K562 (cell line): ENCODE results near the gene OR6Y1. TPM values are rescaled to one million over a fixed set of nuclear protein-coding genes. Genes with fewer than 3 reads are reported as not detected.

Experiments
- ATAC-seq: fragments of 200-7000 bp; cut with Tn5 transposase; 3 replicates; pipeline ENCODE4 v1.9.1; 2020; ENCODE audit warnings: moderate library complexity
- BruUV-seq: library from RNA; stranded (reverse); fragments of 400-500 nt; replicated peaks from 2 replicates; lab custom pipeline; 2021; lab: Mats Ljungman, UMichigan
- CTCF ChIA-PET: fragments of 300-600 bp; formaldehyde crosslinking; extraction: SDS; loops from one replicate; lab custom pipeline; 2021; ENCODE audit warnings: low intra/inter-chr PET ratio; lab: Yijun Ruan, JAX
- POLR2A ChIA-PET: fragments of 300-600, 350-650 bp; sonication (Branson Sonifier 250); formaldehyde crosslinking; extraction: SDS; loops from one replicate; lab custom pipeline; 2021; ENCODE audit warnings: antibody characterized with exemption, inconsistent platforms; lab: Yijun Ruan, JAX
- DNase-seq, 4 experiments: peaks; one replicate each; pipeline versions ENCODE4 v3.0.0 to v3.0.0-alpha.2; 2011 to 2018; ENCODE audit warnings: low spot score in 3 of 4, mixed read lengths in 3 of 4; ENCODE audit errors: extremely low read depth in 1 of 4
- FAIRE-seq: peaks from 2 replicates; lab custom pipeline; 2011; peaks lifted over from hg19 to GRCh38; lab: Jason Lieb, UNC
- H2AFZ ChIP-seq: 2 replicates; pipeline ENCODE4 v1.6.0; 2011; ENCODE audit warnings: low read depth, low read length, control low read depth, inconsistent platforms
- H3K27ac ChIP-seq: fragments of 200-600 bp; 3 replicates; pipeline ENCODE4 v1.8.0; 2011; ENCODE audit warnings: low read depth, mild to moderate bottlenecking, control low read depth, inconsistent platforms, low read length, moderate library complexity, mixed read lengths; ENCODE audit errors: extremely low read depth
- H3K27me3 ChIP-seq, 2 experiments: fragments of 300-600 bp in 1 of 2; 2 replicates in 1 of 2; 3 replicates in 1 of 2; pipeline versions ENCODE4 v1.6.0 to v1.8.0; 2011; ENCODE audit warnings: inconsistent platforms in 2 of 2, low read length in 2 of 2, mild to moderate bottlenecking in 1 of 2, mixed read lengths in 1 of 2, moderate library complexity in 1 of 2; ENCODE audit not compliant: control insufficient read depth in 2 of 2, insufficient read depth in 2 of 2
- H3K36me3 ChIP-seq: fragments of 300-600 bp; 3 replicates; pipeline ENCODE4 v1.8.0; 2011; ENCODE audit warnings: mild to moderate bottlenecking, low read length, inconsistent platforms; ENCODE audit not compliant: control insufficient read depth, insufficient read depth
- H3K4me1 ChIP-seq, 2 experiments: fragments of 200-600 bp in 1 of 2; replicated peaks in 1 of 2; 2 replicates in 1 of 2; 3 replicates in 1 of 2; pipeline versions ENCODE4 v1.5.1 to v1.8.0; 2011; ENCODE audit warnings: inconsistent platforms in 2 of 2, low read length in 2 of 2, mild to moderate bottlenecking in 1 of 2, mixed read lengths in 1 of 2, moderate library complexity in 1 of 2; ENCODE audit not compliant: control insufficient read depth in 2 of 2, insufficient read depth in 2 of 2
- H3K4me2 ChIP-seq: 2 replicates; pipeline ENCODE4 v1.6.1; 2011; ENCODE audit warnings: low read length, control low read depth, inconsistent platforms, mixed read lengths; ENCODE audit not compliant: insufficient read depth
- H3K4me3 ChIP-seq: fragments of 200-600 bp; sonication (generic), shearing (Covaris generic); 2 replicates; pipeline ENCODE4 v1.5.1; 2016; ENCODE audit warnings: control low read depth, inconsistent platforms
- H3K79me2 ChIP-seq: fragments of 200-600 bp; 3 replicates; pipeline ENCODE4 v1.8.0; 2011; ENCODE audit warnings: low read length, inconsistent platforms; ENCODE audit not compliant: control insufficient read depth, insufficient read depth
- H3K9ac ChIP-seq, 2 experiments: 2 replicates each; pipeline versions ENCODE4 v1.6.0 to v1.6.1; 2011; ENCODE audit warnings: low read depth in 2 of 2, low read length in 2 of 2, control low read depth in 1 of 2, inconsistent platforms in 1 of 2, mild to moderate bottlenecking in 1 of 2, mixed read lengths in 1 of 2; ENCODE audit not compliant: insufficient read depth in 1 of 2
- H3K9me1 ChIP-seq: one replicate; pipeline ENCODE4 v1.6.0; 2011; ENCODE audit warnings: inconsistent platforms, mild to moderate bottlenecking, low read length, moderate library complexity; ENCODE audit not compliant: control insufficient read depth, insufficient read depth
- H3K9me3 ChIP-seq: replicated peaks from 2 replicates; pipeline ENCODE4 v1.5.1; 2011; ENCODE audit warnings: low read depth, low read length, inconsistent platforms; ENCODE audit not compliant: control insufficient read depth, insufficient read depth
- H4K20me1 ChIP-seq: replicated peaks from 2 replicates; pipeline ENCODE4 v1.6.1; 2011; ENCODE audit warnings: low read length, inconsistent platforms, mixed read lengths; ENCODE audit not compliant: control insufficient read depth, insufficient read depth
- ARNT ChIP-seq, 2 experiments: fragments of 450-650 bp; IDR thresholded peaks; 2 replicates each; pipeline ENCODE4 v1.6.1; 2016; ENCODE audit warnings: mild to moderate bottlenecking in 1 of 2
- ATF3 ChIP-seq, 2 experiments: fragments of 450-650 bp in 1 of 2; sonication (generic) in 1 of 2; formaldehyde crosslinking in 1 of 2; IDR thresholded peaks in 1 of 2; conservative IDR thresholded peaks in 1 of 2; 2 replicates each; pipeline versions ENCODE4 v1.6.1 to v1.8.1; 2016 to 2023; ENCODE audit warnings: mild to moderate bottlenecking in 2 of 2, moderate library complexity in 2 of 2, inconsistent platforms in 1 of 2, missing genetic modification reagents in 1 of 2
- CBFA2T2 ChIP-seq: fragments of 450-650 bp; conservative IDR thresholded peaks from 2 replicates; pipeline ENCODE4 v1.6.1; 2017; ENCODE audit warnings: mild to moderate bottlenecking
- CEBPG ChIP-seq, 3 experiments: fragments of 200-800 bp in 1 of 3; sonication (Bioruptor generic) in 1 of 3; sonication (generic) in 1 of 3; formaldehyde crosslinking in 1 of 3; IDR thresholded peaks in 2 of 3; conservative IDR thresholded peaks in 1 of 3; 2 replicates each; pipeline versions ENCODE4 v1.6.1 to v1.8.0; 2016 to 2022; ENCODE audit warnings: missing compliant biosample characterization in 2 of 3, missing genetic modification characterization in 2 of 3, mild to moderate bottlenecking in 1 of 3, missing genetic modification reagents in 1 of 3
- EHMT2 ChIP-seq: fragments of 450-650 bp; IDR thresholded peaks from 2 replicates; pipeline ENCODE4 v1.6.1; 2018; ENCODE audit warnings: antibody characterized with exemption
- GABPB2 ChIP-seq: fragments of 250-450 bp; sonication (Bioruptor Pico); conservative IDR thresholded peaks from 2 replicates; pipeline ENCODE4 v1.5.1; 2021; ENCODE audit warnings: mild to moderate bottlenecking
- NELFE ChIP-seq: IDR thresholded peaks from 2 replicates; pipeline ENCODE4 v1.6.1; 2011; ENCODE audit warnings: mild to moderate bottlenecking; ENCODE audit not compliant: insufficient read depth, insufficient read length
- NKRF ChIP-seq: fragments of 450-650 bp; IDR thresholded peaks from 2 replicates; pipeline ENCODE4 v1.6.1; 2016; ENCODE audit warnings: borderline replicate concordance
- RCOR1 ChIP-seq, 2 experiments: IDR thresholded peaks; 2 replicates each; pipeline ENCODE4 v1.6.1; 2012; ENCODE audit warnings: low read depth in 2 of 2, low read length in 2 of 2, borderline replicate concordance in 1 of 2, improper control_type of control experiment in 1 of 2
- ZNF282 ChIP-seq: sonication (generic); formaldehyde crosslinking; IDR thresholded peaks from 2 replicates; pipeline ENCODE4 v1.8.1; 2023; ENCODE audit warnings: missing genetic modification reagents
- ZNF347 ChIP-seq: fragments of 450-650 bp; formaldehyde crosslinking; IDR thresholded peaks from 2 replicates; pipeline ENCODE4 v1.4.0; 2020; ENCODE audit warnings: low read depth, mild to moderate bottlenecking, moderate library complexity
- ZNF76 ChIP-seq: fragments of 250-450 bp; sonication (Bioruptor Pico); IDR thresholded peaks from 2 replicates; pipeline ENCODE4 v1.4.0; 2020; ENCODE audit warnings: mild to moderate bottlenecking, moderate library complexity, borderline replicate concordance
- WGBS: fragments of 100-300 bp; shearing (Covaris generic); methylation state at CpG from one replicate; pipeline ENCODE4 v1.1.6; 2016; ENCODE audit warnings: low coverage, mixed read lengths; ENCODE audit not compliant: insufficient coverage; ENCODE audit errors: missing lambda C conversion rate; 5-methylcytosine and 5-hydroxymethylcytosine counted together
- in situ Hi-C: fragments of 300-500 bp; cut with MboI; formaldehyde crosslinking; loops from 4 replicates; pipeline ENCODE4 v1.15.0; 2018; ENCODE audit warnings: inconsistent platforms, mixed read lengths
- intact Hi-C: fragments of 100-400 bp; cut with micrococcal nuclease; formaldehyde crosslinking; loops from 2 replicates; pipeline ENCODE4 v1.14.2; 2022
- polyA plus RNA-seq, 8 experiments: library from polyadenylated mRNA; depleted of rRNA in 4 of 8; stranded (reverse) in 5 of 8; unstranded in 3 of 8; fragments of >200 nt; fragmentation: Nextera tagmentation in 2 of 8; fragmentation: Illumina TruSeq in 1 of 8; extraction: Ambion mirVana in 2 of 8; extraction: Trizol in 1 of 8; gene quantifications; 2 replicates each; pipeline versions ENCODE4 v1.2.1 to v1.2.3, GENCODE V29; 2011 to 2014; ENCODE audit warnings: inconsistent platforms in 1 of 8, missing spikeins in 1 of 8
- total RNA-seq, 7 experiments: library from RNA; depleted of rRNA in 6 of 7; stranded (reverse); fragments of >200 nt in 6 of 7; fragmentation: Illumina TruSeq in 2 of 7; extraction: Trizol in 2 of 7; gene quantifications; 2 replicates each; pipeline versions ENCODE4 v1.2.1 to v1.2.3, GENCODE V29; 2011 to 2021; ENCODE audit warnings: low replicate concordance in 1 of 7
- TF ChIP-seq, protein P1 (sequence below): fragments of 450-650 bp; IDR thresholded peaks from 2 replicates; pipeline ENCODE4 v1.6.1; 2017; ENCODE audit warnings: antibody characterized with exemption, mild to moderate bottlenecking

The OR6Y1 gene
- total and polyA plus RNA-seq, 9 of the 15 experiments (the other 6 are each of a cell fraction or from before 2014, with no cell fraction given), result not detected

- TF ChIP-seq NKRF, result no peak
- TF ChIP-seq ARNT (IDR thresholded peaks at IDR 0.05), result no peak
- no peak for TF ChIP-seq ZNF282 (CRISPR knock-in tag)
- TF ChIP-seq EHMT2, result no peak
Measured at GRCh38 chr1:158547533-158547932, 6.7 kb downstream of the OR6Y1 start (continued).

- Histone ChIP-seq H3K79me2 (no peaks in the 10 kb centered on the region), H3K4me3 (no peak overlapping the region), H3K9ac (no peak overlapping the region), H3K4me1 (no peaks in the 10 kb centered on the region; a peak in 1 of 5 replicates), H3K9me1 (no peaks in the 10 kb centered on the region), H4K20me1 (no peaks in the 10 kb centered on the region), H3K4me2 (no peak overlapping the region), H3K36me3 (no peaks in the 10 kb centered on the region), H3K27ac (no peak overlapping the region), H3K27me3 (no peaks in the 10 kb centered on the region), H2AFZ (no peak overlapping the region), H3K9me3 (no peaks in the 10 kb centered on the region)
- CTCF ChIA-PET, result no interaction called here
- intact Hi-C loops, result no loop called here
- no peak; the same call in 2 of the 3 replicates for ATAC-seq
- POLR2A ChIA-PET, result no interaction called here
- no peak for DNase-seq
- no peak for FAIRE-seq
- BruUV-seq, result no TSS peak
- 0% methylated on average over 2 of the region's 2 CpGs for WGBS
- in situ Hi-C loops, result no loop called here
- no peak for TF ChIP-seq ZNF347
- no peak for TF ChIP-seq ZNF76
- TF ChIP-seq GABPB2 (CRISPR knock-in tag), result no peak
- 0 out of 2 replicates have a peak, but pooled peaks have one; percentile 34 for TF ChIP-seq ATF3 (IDR thresholded peaks at IDR 0.05)
- no peak for TF ChIP-seq ATF3 (CRISPR knock-in tag; conservative IDR thresholded peaks at IDR 0.05)
- no peak for TF ChIP-seq CEBPG (CRISPR knock-in tag; IDR thresholded peaks at IDR 0.05)
- peak; percentile 42 to 70; a peak in 3 of 4 replicates for TF ChIP-seq CEBPG (tag; conservative IDR thresholded peaks at IDR 0.05 in 1 of 2, IDR thresholded peaks at IDR 0.05 in 1 of 2)
- TF ChIP-seq RCOR1 (IDR thresholded peaks at IDR 0.05; ENCODE audit: borderline replicate concordance in 1 of 2, low read depth in 2 of 2, low read length in 2 of 2), result no peak
- TF ChIP-seq, protein P1, sequence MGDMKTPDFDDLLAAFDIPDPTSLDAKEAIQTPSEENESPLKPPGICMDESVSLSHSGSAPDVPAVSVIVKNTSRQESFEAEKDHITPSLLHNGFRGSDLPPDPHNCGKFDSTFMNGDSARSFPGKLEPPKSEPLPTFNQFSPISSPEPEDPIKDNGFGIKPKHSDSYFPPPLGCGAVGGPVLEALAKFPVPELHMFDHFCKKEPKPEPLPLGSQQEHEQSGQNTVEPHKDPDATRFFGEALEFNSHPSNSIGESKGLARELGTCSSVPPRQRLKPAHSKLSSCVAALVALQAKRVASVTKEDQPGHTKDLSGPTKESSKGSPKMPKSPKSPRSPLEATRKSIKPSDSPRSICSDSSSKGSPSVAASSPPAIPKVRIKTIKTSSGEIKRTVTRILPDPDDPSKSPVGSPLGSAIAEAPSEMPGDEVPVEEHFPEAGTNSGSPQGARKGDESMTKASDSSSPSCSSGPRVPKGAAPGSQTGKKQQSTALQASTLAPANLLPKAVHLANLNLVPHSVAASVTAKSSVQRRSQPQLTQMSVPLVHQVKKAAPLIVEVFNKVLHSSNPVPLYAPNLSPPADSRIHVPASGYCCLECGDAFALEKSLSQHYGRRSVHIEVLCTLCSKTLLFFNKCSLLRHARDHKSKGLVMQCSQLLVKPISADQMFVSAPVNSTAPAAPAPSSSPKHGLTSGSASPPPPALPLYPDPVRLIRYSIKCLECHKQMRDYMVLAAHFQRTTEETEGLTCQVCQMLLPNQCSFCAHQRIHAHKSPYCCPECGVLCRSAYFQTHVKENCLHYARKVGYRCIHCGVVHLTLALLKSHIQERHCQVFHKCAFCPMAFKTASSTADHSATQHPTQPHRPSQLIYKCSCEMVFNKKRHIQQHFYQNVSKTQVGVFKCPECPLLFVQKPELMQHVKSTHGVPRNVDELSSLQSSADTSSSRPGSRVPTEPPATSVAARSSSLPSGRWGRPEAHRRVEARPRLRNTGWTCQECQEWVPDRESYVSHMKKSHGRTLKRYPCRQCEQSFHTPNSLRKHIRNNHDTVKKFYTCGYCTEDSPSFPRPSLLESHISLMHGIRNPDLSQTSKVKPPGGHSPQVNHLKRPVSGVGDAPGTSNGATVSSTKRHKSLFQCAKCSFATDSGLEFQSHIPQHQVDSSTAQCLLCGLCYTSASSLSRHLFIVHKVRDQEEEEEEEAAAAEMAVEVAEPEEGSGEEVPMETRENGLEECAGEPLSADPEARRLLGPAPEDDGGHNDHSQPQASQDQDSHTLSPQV, result no peak
- no peak for TF ChIP-seq CBFA2T2
- no peak for TF ChIP-seq NELFE
Measured at GRCh38 chr1:158537609-158538008, 16.6 kb downstream of the OR6Y1 start.
